GM21825 (cell line): ENCODE results near the gene PHF12.

Experiments used
- ATAC-seq: cut with Tn5 transposase; IDR thresholded peaks from one replicate; pipeline ENCODE4 v1.9.1; 2021; ENCODE audit warnings: mild to moderate bottlenecking, moderate library complexity; ENCODE audit not compliant: unreplicated experiment

Gene PHF12

DNA sequence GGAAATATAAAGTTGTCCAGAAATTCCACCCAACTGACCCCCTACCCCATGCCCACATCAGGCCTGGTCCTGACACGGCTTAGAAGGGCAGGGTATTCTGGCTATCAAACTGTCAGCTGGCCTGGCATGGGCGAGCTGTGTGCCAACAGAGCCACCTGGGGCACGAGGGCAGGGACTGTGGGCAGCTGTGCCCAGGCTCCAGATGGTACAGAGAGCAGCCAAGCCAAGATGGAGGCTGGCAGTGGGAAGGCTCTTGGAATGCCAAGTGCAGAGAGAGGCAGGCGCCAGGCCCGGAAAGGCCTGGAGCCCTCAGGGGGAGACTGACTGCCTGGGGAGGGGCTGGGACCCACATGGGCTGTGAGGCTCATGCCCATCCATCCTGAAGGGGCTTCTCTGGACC lies 24.3 kb upstream of the PHF12 start:
- ATAC-seq = no peak

DNA sequence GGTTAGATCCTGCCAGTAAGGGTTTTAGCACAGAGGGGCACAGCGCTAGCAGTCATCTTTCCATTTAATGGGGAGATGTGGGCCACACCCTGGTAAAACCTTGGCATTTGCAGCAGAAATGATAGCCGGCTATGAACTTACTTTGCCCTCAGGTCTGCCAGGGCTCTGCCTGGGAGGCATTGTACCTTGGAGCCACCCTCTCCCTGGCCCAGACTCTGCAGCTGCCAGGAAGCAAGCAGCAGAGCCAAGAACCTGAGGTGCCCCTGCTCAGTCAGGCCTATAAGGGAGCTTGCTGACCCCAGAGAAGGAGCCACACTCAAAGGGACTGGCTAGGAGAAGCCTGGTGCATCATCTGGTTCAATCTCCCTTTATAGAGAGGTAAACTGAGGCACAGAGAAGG lies 23.7 kb upstream of the PHF12 start:
- ATAC-seq = no peak

- ATAC-seq = no peak
Measured at GRCh38 chr17:28974451-28974850, 23.1 kb upstream of the PHF12 start.

- ATAC-seq = no peak
Measured at GRCh38 chr17:28973425-28973824, 22.1 kb upstream of the PHF12 start.

DNA sequence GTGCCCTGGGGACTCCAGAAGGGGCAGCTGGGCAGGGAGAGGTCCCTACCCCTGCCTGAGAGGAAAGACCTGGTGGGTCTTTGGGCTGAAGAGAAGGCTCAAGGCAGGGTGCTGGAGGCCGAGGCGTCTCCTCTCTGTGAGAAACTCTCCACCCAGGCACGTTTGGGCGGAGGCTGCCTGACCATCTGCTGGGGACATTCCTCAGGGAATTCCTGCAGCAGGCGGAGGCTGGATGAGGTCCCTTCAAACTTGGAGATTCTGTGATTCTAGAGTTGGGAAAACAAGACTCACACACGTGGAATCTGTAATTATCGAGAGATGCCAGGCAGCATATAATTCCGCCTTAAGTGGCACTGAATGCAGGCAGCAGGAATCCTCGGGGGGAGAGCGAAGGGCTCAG lies 21.1 kb upstream of the PHF12 start:
- no peak for ATAC-seq

- no peak for ATAC-seq
Measured at GRCh38 chr17:28970879-28971278, 19.6 kb upstream of the PHF12 start.

GRCh38 chr17:28969706-28970393 lies 18.5 kb upstream of the PHF12 start:
- no peak for ATAC-seq

DNA sequence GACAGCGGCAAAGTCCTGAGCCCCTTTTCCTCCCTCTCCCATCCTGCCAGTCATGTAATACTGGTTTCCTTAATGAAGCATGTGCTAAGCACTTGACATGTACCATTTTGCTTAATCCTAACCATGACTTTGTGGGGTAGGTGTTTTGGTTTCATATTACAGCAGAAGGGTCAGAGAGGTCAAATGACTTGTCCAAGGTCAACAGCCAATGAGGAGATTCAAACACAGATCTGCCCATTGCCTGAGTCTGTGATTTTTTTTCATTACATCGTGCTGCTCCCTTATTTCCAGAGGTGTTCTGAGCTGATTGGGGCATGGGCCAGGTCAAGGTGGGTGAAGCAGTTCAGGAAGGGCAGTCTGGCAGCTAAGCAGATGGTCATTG lies 17.6 kb upstream of the PHF12 start:
- ATAC-seq = no peak

DNA sequence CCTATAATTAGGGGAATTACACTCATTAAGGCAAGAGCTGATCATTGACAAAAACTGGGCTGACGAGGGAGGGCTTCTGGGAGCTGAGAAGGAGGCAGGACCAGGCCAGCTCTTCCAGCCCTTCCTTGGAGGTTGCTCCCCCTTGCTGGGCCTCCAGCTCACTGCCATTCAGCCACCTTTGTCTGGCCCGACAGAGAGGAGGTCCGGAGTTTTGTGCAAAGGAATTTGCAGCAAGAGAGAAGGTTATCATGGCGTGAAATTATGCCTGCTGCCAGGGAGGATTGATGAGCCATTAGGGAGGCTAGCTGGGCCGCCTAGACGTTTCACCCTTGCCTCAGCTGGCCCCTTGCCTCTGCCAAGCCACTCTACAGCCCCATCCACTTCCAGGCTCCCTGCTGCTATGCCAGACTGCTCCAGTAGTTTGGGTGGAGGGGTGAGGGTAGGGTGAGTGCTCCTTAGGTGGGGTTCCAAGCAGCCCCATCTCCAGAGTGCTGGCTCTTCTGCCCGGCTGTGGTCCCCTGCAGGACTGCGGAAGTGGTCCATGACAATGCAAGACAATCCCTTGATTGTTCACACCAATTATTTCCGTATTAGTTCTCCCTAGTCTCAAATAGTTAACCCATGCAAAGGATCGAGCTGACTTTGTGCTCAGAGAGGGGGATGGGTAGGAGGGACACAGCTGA lies 17.1 kb upstream of the PHF12 start:
- no peak for ATAC-seq

- ATAC-seq = no peak
Measured at GRCh38 chr17:28967221-28968135, 16.2 kb upstream of the PHF12 start.

DNA sequence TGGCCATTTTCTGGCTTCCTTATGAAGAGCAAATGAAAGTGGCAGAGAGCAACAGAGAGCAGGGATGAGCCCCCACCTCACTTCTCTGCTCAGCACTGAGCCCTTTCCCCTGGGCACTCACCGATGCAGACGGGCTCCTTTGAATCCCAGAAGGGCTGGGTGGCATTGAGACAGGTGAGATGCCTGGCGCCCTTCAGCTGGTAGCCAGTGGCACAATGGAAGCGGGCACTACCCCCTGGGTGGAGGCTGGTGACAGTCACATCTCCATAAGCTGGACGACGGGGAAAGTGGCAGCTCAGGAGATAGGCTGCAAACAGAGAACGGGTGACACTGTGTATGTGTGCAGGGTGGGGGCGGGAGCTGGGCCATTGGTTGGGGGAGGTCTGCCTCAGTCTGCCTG lies 12.5 kb upstream of the PHF12 start:
- ATAC-seq = no peak

DNA sequence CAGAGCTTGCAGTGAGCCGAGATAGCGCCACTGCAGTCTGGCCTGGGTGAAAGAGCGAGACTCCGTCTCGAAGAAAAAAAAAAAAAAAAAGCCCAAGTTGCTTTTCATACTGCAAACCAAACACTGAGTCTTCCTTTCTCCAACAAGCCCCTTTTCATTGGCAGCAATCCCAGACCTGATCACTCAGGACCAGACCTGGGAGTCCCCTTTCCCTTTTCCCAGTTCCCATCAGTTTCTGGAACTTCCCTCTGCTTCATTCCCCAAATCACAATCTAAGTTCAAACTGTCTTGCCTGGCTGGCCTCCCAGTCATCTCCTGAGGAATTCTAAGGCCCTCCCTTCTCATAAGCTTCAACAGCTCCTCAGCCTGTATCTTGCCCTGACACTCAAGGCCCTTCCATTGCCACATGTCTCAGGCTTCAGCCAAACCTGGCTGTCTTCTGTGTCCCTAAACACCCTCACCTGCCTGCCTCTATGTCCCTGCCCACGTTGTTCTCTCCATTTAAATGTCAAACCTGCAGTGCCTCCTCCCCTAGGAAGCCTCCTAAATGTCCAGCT lies 11.8 kb upstream of the PHF12 start:
- no peak for ATAC-seq

DNA sequence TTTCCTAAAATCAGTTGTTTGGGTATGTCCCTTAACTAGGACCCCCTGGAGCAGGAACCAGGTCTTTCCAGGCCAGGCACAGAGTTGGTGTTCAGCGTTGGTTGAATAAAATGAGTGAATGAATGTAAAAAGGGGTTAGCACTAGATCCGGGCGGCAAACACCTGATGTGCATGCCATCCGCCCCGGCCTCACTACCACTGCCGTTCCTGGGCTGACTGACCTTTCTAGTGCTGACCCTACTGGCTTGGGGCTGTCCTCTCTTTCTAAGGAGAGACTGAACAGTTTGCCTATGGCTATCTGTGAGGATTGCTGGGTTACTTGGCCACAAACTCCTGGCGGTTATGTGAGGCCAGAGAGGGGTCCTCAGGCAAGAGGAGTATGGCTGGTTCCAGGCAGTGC lies 10.1 kb upstream of the PHF12 start:
- no peak for ATAC-seq

DNA sequence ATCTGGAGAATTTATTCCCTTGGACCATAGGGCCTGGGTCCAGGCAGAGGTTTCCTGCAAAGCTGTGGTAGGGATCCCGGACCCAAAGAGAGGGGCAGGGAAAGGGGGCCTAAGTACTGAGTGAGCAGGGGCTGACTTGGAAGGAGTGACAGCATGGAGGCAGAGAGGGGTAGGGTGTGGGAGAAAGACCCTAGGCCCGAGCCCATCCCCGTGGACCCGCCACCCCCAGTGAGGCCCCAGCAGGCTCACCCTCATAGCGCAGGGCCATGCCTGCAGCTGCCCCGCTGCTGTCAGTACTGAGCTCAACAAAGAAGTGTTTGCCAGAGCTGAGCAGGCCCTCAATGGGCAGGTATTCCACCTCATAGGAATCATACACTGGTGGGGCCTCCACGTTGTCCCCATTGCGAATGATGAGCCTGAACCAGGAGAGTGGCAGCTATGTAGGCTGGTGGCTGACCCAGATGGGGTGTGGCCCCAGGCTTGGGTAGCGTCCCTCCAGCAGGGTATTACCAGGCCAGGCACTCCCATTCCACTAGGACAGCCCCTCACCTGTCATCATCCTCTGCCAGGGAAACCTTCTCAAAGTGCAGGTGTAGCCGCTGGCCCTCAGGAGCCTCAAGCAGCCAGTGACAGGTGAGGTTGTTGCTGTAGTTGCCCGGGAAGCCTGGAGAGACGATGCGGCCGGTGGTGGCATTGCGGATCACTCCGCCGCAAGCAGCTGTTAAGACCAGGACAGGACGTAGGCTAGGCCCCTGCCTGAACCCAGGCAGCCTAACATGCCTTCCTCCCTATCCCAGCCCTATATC lies 9.1 kb upstream of the PHF12 start:
- ATAC-seq = no peak

DNA sequence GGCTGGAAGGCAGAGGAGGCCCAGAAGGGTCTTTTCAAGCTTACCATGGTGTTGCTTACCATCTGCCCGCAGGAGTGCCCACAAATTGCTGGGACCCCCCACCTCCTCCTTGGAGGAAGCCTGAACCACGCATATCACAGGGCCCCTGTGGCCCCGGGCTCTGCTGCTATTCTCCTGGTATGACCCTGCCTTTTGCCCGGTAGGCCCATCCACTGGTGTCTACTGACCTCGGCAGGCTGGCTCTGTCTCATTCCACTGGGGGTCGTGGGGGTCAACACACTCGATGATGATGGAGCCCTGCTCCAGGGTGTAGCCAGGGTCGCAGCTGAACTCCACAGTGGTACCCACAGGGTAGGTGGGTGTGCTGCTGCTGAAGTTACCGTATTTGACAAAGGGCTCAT lies 8.2 kb upstream of the PHF12 start:
- no peak for ATAC-seq

DNA sequence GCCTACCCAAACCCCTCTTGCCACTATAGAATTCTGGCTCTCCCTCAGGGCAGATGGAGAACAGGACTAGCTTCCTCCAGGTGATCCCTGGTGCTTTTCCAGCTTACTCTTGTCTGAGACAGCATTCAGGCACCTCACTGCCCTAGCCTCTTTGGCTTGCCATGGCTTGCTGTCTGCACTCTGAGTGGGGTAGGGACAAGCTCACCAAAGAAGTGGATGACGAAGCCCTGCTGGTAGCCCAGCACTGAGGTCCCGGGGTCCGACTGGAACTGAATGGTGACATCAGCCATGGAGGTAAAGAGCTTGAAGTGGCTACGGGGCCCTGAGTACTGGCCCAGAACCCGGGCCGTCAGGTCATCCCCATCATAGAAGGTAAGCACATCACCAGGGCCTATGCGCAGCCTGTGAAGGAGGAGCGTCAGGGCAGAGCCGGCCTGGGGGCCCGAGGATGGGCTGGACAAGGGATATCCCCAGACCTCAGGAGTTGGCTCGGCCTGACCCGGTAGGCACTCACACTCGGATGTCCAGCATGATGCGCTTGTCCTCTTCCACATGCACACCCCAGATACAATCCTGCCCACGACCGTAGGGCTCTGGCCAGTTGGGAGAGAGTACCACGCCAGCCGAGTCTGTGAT lies 7.6 kb upstream of the PHF12 start:
- ATAC-seq = no peak

DNA sequence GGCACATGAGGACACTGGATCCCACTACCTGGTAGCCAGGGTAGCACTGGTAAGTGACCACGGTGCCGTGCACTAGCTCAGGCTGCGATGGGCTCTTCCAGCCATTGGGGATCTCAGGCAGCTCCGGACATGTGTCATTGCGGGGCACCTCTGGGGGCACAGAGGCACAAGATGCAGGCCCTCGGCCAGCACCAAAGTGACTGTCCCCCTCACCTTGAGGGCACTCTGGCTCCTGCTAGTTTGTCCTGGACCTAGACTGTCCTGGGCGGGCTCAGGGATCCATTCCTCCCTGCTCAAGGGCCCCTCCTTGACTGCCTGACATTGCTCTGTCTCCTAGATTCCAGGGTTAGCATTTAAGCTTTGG lies 6.7 kb upstream of the PHF12 start:
- ATAC-seq = no peak

GRCh38 chr17:28957277-28957991 lies 6.1 kb upstream of the PHF12 start:
- no peak for ATAC-seq

DNA sequence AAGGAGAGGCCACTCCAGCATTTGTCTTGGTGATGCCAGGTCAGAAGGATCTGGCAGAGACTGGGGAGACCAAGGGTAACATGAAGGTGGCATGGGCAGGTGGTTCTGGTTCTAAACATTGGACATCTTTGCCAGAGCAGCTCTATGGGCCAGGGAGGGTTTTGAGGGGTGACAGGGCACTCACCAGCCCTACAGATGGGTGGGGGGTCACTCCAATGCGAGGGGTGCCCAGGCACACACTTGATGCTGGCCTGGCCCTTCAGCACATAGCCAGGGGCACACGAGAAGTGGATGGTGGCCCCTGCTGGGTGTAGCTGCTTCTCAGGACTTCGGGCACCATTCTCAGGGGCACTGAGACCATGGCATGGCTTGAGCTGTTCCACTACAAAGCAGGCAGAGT lies 5.5 kb upstream of the PHF12 start:
- no peak for ATAC-seq

- ATAC-seq = no peak
Measured at GRCh38 chr17:28956112-28956511, 4.8 kb upstream of the PHF12 start.
